DND-41 (cell line): Measurements from ENCODE around the gene TMPRSS9.

Experiments used
- ATAC-seq: fragments of 200-7000 bp; cut with Tn5 transposase; 3 replicates; pipeline ENCODE4 v1.9.1; 2021; ENCODE audit warnings: low read depth; ENCODE audit not compliant: insufficient read depth
- DNase-seq: peaks from one replicate; pipeline ENCODE4 v3.0.0-alpha.2; 2020
- H2AFZ ChIP-seq: 2 replicates; pipeline ENCODE4 v1.6.0; 2012; ENCODE audit warnings: low read depth, low read length
- H3K27ac ChIP-seq: 2 replicates; pipeline ENCODE4 v1.5.1; 2012; ENCODE audit warnings: low read length, inconsistent platforms
- H3K27me3 ChIP-seq: fragments of 200-600 bp; sonication (generic); 2 replicates; pipeline ENCODE4 v1.6.0; 2012; ENCODE audit warnings: low read length, mild to moderate bottlenecking, inconsistent platforms; ENCODE audit not compliant: insufficient read depth, poor library complexity
- H3K36me3 ChIP-seq: 2 replicates; pipeline ENCODE4 v1.5.1; 2012; ENCODE audit warnings: low read length, inconsistent platforms; ENCODE audit not compliant: insufficient read depth
- H3K4me1 ChIP-seq: 2 replicates; pipeline ENCODE4 v1.5.1; 2012; ENCODE audit warnings: mild to moderate bottlenecking, low read length; ENCODE audit not compliant: insufficient read depth
- H3K4me2 ChIP-seq: 2 replicates; pipeline ENCODE4 v1.6.0; 2012; ENCODE audit warnings: mild to moderate bottlenecking, moderate library complexity, low read length, inconsistent platforms; ENCODE audit not compliant: insufficient read depth
- H3K4me3 ChIP-seq, 2 experiments: fragments of 200-600 bp in 1 of 2; shearing (Covaris generic) in 1 of 2; 2 replicates each; pipeline ENCODE4 v1.5.1; 2012 to 2016; ENCODE audit warnings: inconsistent platforms in 2 of 2, low read length in 2 of 2, mild to moderate bottlenecking in 2 of 2, low read depth in 1 of 2, moderate library complexity in 1 of 2
- H3K79me2 ChIP-seq: 2 replicates; pipeline ENCODE4 v1.6.0; 2012; ENCODE audit warnings: low read length, inconsistent platforms; ENCODE audit not compliant: insufficient read depth
- H3K9ac ChIP-seq: 2 replicates; pipeline ENCODE4 v1.6.0; 2012; ENCODE audit warnings: low read depth, mild to moderate bottlenecking, inconsistent platforms, low read length, moderate library complexity
- H3K9me3 ChIP-seq: 2 replicates; pipeline ENCODE4 v1.5.1; 2012; ENCODE audit warnings: low read length, moderate library complexity, mild to moderate bottlenecking, inconsistent platforms; ENCODE audit not compliant: insufficient read depth, severe bottlenecking
- H4K20me1 ChIP-seq: 2 replicates; pipeline ENCODE4 v1.6.0; 2012; ENCODE audit warnings: low read length; ENCODE audit not compliant: insufficient read depth
- CTCF ChIP-seq: IDR thresholded peaks from 2 replicates; pipeline ENCODE4 v1.5.1; 2012; ENCODE audit warnings: borderline replicate concordance, low read length, moderate library complexity, mild to moderate bottlenecking; ENCODE audit not compliant: poor library complexity, severe bottlenecking; ENCODE audit errors: extremely low read depth
- EZH2 ChIP-seq: IDR thresholded peaks from 3 replicates; pipeline ENCODE4 v1.6.1; 2012; ENCODE audit warnings: borderline replicate concordance, low read depth, mild to moderate bottlenecking, moderate library complexity, low read length, inconsistent platforms; ENCODE audit not compliant: severe bottlenecking

TMPRSS9 gene

DNA sequence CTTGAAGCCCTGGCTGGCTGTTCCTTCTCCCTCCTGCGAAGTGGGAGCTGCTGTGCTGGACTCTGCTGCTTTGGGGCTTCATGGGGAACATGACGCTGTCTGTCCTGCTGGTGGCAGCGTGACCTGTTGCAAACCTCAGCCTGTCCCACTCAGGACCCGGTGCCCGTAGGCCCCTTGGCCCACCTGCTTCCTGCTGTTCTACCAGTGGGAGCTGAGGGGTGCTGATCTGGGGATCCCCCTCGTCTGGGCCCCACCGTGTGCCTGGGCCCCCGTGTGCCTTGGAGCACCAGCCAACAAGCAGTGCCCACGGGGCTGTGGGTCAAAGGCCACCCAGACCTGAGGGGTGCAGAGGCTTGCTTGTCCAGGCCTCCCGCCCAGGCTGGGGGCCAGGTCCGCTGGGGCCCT, 26.3 kb upstream of the TMPRSS9 start:
- peak overlapping the region; percentile 63 for H3K27ac ChIP-seq
- TF ChIP-seq EZH2, result no peak
- peak; percentile 6 for TF ChIP-seq CTCF
- H3K4me1 ChIP-seq, result peaks cover 50% of the 10 kb centered on the region
- no peak overlapping the region for H2AFZ ChIP-seq
- no peak for DNase-seq
- no peak for ATAC-seq
- H4K20me1 ChIP-seq, result peaks cover 58% of the 10 kb centered on the region
- H3K9ac ChIP-seq, result no peak overlapping the region
- no peak overlapping the region for H3K4me2 ChIP-seq
- H3K27me3 ChIP-seq, result no peaks in the 10 kb centered on the region
- H3K79me2 ChIP-seq, result peaks cover 98% of the 10 kb centered on the region
- no peaks in the 10 kb centered on the region for H3K9me3 ChIP-seq
- H3K4me3 ChIP-seq, result no peak overlapping the region
- H3K36me3 ChIP-seq, result peaks cover 50% of the 10 kb centered on the region

- H4K20me1 ChIP-seq, result peaks cover 64% of the 10 kb centered on the region
- ATAC-seq, result no peak
- H3K9me3 ChIP-seq, result no peaks in the 10 kb centered on the region
- H3K36me3 ChIP-seq, result peaks cover 51% of the 10 kb centered on the region
- no peak overlapping the region for H2AFZ ChIP-seq
- TF ChIP-seq EZH2, result no peak
- TF ChIP-seq CTCF, result no peak
- peaks cover 97% of the 10 kb centered on the region for H3K79me2 ChIP-seq
- no peaks in the 10 kb centered on the region for H3K27me3 ChIP-seq
- no peak overlapping the region for H3K4me3 ChIP-seq
- no peak for DNase-seq
- peaks cover 45% of the 10 kb centered on the region for H3K4me1 ChIP-seq
- H3K27ac ChIP-seq, result no peak overlapping the region
- no peak overlapping the region for H3K9ac ChIP-seq
- no peak overlapping the region for H3K4me2 ChIP-seq
Observed at GRCh38 chr19:2334426-2334825, 25.6 kb upstream of the TMPRSS9 start.

DNA sequence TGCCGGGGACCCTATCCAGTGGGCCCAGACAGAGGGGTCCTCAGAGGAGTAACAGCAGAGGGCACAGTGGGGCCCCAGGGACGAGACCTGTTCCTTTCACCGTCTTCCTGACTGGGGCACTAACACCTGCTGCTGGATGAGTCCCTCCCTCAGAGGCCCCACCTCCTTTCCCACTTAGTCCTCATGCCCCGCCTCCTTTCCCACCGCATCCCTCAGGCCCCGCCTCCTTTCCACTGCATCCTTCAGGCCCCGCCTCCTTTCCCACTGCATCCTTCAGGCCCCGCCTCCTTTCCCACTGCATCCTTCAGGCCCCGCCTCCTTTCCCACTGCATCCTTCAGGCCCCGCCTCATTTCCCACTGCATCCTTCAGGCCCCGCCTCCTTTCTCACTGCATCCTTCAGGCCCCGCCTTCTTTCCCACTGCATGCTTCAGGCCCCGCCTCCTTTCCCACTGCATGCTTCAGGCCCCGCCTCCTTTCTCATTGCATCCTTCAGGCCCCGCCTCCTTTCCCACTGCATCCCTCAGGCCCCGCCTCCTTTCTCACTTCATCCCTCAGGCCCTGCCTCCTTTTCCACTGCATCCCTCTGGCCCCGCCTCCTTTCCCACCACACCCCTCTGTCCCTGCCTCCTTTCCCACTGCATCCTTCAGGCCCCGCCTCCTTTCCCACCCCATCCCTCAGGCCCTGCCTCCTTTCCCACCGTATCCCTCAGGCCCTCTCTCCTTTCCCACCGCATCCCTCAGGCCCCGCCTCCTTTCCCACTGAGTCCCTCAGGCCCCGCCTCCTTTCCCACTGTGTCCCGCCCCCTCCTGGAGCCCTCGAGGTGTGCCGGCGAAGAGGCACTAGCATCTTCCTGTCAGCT, 24.8 kb upstream of the TMPRSS9 start:
- Histone ChIP-seq H3K27ac (no peak overlapping the region), H3K4me2 (no peak overlapping the region), H3K4me1 (peaks cover 37% of the 10 kb centered on the region), H3K9me3 (no peaks in the 10 kb centered on the region), H3K79me2 (peaks cover 89% of the 10 kb centered on the region), H2AFZ (no peak overlapping the region), H3K36me3 (peaks cover 58% of the 10 kb centered on the region), H4K20me1 (peaks cover 71% of the 10 kb centered on the region), H3K9ac (no peak overlapping the region), H3K27me3 (no peaks in the 10 kb centered on the region), H3K4me3 (no peak overlapping the region)
- DNase-seq (no peak), ATAC-seq (no peak)
- TF ChIP-seq EZH2, result no peak
- no peak for TF ChIP-seq CTCF
